CD4-positive, alpha-beta T cell treated with Interleukin-21 for 1 hour (primary cell): ENCODE data around the gene CHRNA9.
"Not testable (repeated sequence)": the region's sequence is repeated elsewhere in the genome, so short reads cannot be mapped to it uniquely, and the experiment has no call there.

Source experiments
- DNase-seq: peaks from one replicate; pipeline ENCODE4 v3.0.0-alpha.2; 2020

The CHRNA9 gene, protein sequence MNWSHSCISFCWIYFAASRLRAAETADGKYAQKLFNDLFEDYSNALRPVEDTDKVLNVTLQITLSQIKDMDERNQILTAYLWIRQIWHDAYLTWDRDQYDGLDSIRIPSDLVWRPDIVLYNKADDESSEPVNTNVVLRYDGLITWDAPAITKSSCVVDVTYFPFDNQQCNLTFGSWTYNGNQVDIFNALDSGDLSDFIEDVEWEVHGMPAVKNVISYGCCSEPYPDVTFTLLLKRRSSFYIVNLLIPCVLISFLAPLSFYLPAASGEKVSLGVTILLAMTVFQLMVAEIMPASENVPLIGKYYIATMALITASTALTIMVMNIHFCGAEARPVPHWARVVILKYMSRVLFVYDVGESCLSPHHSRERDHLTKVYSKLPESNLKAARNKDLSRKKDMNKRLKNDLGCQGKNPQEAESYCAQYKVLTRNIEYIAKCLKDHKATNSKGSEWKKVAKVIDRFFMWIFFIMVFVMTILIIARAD

DNA sequence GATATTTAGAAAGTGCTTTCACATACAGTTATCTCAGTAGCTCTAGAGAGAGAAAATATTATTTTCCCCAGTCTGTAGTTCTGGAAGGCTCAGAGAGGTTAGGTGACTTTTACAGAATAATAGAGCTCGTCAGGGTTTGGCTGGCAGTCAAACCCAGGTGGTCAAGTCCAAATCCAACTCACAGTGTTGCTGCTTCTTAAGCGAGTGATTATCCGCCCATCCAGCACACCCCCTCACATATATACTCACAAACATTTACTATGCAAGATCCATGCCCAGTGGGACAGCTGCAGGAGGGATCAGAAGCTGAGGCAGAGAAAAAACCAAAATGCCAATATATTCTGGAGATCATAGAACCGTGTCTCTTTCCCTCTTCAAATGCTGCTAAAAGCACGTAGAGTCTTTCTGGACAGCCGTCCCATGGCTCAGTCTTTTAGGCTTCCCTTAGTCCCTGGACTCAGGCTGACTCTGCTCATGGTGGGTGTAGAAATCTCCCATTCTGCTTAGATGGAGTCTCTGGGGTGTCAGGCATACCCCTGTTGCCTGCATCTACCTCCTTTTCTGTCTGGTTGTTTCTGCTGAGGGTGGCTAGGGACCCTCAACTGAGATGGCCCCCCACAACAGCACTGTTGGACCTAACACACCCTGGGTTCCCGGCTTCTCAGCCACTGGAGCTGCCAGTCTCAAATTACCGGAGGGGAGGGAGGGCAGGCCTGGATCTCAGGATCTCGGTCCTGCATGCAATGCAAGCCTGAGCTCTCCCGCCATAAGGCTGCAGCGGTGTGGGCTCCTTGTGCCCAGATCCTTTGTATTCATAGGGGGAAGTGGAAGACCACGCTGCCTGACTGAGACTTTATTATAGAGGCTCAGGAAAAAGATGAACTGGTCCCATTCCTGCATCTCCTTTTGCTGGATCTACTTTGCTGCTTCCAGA lies at the start of gene CHRNA9:
Gene CHRNA9 (plus strand): TSS at position 743 of the 934 bp plus-strand sequence. CDS start 135 bp downstream, at position 878.
- DNase-seq, result no peak

DNA sequence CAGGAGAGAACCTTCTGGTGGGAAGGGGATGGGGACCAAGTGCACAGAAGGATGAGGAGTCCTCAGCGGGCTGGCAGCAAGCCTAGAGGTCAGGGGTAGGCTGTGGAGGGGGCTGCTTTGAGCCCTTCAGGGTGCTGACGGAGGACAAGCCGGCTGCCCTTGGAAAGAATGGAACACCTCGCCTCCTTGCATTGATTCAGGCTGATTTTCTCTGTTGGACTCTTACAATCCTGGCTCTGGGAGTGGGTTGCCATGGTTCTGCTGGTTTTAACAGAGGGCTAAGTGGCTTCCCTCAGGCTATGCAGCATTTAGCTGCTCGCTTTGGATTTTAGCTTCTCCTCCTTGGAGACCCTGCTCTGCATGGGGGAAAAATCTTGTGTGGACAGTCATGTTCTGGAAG lies 49.4 kb upstream of the CHRNA9 start:
- no peak for DNase-seq

DNA sequence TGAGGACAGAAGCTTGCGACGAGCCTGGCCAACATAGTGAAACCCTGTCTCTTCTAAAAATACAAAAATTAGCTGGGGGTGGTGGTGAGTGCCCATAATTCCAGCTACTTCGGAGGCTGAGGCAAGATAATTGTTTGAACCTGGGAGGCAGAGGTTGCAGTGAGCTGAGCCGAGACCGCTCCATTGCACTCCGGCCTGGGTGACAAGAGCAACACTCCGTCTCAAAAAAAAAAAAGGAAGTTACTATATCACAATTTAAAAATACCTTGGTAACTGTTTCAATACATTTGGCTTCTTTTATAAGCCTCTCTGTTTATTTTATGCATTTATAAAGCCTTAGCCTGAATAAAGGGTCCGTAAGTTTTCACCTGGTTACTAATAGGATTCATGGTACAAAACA lies 46.6 kb upstream of the CHRNA9 start:
- no peak for DNase-seq

DNA sequence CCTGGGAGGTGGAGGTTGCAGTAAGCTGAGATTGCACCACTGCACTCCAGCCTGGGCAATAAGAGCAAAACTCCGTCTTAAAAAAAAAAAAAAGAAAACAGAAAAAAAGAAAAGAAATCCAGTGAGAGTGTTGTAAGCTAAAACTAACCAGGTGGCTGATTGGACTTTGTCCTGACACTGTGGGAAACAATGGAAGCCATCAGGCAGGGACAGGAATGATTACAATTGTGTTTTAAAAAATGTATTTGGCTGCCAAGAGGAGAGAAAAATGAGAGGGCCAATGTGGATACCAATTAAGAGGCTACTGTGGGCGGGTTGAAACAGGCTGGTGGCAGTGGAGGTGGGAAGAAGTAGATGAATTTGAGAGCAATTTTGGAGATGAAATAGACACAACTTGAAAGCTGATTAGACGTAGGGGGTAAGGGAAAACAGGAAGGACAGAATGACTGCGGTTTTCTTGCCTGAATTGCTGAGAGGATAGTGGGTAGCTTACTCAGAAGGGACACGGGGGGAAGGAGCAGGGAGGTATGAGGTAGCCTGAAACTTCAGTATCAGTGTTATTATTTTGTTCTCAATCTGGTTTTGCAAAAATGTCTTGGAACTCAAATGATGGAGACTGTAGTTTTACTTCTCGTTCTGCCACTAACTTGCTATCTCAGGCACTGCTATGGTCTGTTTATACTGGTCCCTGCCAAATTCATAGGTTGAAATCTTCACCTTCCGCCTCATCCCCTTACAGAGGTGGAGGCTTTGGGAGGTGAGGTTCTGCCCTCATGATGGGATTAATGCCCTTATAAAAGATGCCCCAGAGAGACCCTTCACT lies 45.6 kb upstream of the CHRNA9 start:
- DNase-seq, result peak; percentile 48

DNA sequence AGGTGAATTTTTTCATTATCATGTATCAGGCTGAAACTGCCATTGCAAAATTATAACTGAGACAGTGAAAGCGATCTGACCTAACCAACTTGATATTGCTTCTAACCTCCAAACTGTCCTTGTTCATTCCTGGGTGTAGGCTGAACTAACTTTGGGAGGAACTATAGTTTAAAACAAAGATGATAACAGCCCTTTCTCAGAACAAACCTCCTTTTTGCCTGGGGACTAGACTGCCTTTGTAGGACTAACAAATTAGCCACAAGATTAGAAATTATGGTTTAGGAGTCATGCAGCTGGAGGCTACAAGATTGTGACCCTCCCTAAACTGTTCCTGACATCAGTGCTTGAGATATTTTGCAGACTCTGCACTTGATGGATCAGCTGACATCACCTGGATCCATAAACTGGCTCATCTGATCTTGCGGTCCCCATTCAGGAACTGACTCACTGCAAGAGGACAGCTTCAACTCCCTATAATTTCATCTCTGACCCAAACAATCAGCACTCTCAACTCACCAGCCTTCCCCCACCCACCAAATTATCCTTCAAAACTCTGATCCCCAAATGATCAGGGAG lies 44.4 kb upstream of the CHRNA9 start:
- not testable (repeated sequence) for DNase-seq

DNA sequence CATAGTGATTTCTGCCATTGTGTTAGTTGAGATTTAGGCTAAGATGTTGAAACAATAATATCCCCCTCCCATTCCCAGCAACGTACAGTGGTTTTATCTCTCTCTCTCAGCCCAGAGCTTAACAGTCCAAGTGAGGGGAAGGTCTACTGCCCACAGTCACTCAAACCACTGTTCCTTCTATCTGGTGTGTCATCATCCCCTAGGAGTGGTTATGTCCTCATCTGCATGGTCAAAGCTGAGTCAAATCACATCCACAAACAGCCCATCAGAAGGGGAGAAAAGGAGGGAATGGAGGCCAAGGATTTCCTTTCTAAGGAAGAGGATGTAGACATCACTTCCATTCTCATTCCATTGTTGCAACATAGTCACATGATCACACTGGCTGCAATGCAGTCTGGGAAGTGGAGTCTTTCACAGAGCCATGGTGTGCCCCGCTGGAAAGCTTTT lies 42.8 kb upstream of the CHRNA9 start:
- DNase-seq, result no peak

DNA sequence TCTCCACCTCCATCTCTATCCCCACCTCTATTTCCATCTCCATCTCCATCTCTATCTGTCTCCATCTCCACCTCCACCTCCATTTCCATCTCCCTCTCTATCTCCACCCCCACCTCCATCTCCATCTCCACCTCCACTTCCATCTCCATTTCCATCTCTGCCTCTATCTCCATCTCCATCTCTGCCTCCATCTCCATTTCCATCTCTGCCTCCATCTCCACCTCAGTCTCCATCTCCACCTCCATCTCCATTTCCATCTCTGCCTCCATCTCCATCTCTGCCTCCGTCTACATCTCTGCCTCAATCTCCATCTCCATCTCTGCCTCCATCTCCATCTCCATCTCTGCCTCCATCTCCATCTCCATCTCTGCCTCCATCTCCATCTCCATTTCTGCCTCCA lies 40.8 kb upstream of the CHRNA9 start:
- no peak for DNase-seq

DNA sequence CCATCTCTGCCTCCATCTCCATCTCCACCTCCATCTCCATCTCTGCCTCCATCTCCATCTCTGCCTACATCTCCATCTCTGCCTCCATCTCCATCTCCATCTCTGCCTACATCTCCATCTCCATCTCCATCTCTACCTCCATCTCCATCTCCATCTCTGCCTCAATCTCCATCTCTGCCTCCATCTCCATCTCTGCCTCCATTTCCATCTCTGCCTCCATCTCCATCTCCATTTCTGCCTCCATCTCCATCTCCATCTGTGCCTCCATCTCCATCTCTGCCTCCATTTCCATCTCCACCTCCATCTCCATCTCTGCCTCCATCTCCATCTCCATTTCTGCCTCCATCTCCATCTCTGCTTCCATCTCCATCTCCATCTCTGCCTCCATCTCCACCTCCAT lies 40.1 kb upstream of the CHRNA9 start:
- DNase-seq, result not testable (repeated sequence)

DNA sequence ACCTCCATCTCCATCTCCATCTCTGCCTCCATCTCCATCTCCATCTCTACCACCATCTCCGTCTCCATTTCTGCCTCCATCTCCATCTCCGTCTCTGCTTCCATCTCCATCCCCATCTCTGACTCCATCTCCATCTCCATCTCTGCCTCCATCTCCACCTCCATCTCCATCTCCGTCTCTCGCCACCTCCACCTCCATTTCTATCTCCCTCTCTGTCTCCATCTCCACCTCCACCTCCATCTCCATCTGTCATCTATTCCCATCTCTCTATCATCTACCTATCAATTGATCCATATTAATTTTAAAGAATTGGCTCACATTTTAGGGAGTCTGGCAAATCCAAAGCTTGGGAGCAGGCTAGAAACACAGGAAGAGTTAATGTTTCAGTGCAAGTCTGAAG lies 39.6 kb upstream of the CHRNA9 start:
- DNase-seq, result no peak

DNA sequence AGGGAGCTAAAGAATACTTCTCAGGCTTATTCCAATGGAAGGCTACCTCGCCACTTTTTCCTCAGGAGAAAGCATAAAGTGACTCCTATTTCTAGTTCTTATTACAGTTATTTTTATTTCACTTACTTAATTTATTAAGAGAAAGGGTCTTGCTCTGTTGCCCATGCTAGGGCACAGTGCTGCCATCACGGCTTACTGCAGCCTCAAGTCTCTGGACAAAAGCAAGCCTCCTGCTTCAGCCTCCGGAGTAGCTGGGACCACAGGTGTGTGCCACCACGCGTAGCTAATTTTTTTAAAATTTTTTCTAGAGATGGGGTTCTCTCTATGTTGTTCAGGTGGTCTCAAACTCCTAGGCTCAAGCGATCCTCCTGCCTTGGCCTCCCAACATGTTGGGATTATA lies 36.0 kb upstream of the CHRNA9 start:
- no peak for DNase-seq

DNA sequence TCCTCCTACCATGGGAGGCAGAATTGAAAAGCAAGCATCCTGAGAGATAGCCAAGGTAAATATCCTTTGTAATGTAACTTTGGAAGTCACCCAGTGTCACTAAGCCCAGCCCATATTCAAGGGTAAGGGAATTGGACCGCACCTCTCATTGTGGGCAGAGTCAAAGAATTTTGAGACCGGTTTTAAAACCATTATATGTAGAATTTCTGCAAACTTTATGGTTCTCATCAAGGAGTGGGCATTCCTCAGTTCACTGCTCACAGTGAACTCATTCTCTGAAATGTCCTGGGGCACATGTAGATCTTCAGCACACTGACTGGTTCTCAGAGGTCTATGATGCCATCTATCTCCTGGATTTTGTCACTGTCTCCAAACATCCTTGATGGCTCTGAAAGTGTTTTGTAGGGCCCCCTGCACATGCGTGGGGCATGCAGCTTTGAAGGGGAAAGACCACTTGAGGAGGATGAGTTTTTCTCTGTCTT lies 35.3 kb upstream of the CHRNA9 start:
- DNase-seq, result no peak

DNA sequence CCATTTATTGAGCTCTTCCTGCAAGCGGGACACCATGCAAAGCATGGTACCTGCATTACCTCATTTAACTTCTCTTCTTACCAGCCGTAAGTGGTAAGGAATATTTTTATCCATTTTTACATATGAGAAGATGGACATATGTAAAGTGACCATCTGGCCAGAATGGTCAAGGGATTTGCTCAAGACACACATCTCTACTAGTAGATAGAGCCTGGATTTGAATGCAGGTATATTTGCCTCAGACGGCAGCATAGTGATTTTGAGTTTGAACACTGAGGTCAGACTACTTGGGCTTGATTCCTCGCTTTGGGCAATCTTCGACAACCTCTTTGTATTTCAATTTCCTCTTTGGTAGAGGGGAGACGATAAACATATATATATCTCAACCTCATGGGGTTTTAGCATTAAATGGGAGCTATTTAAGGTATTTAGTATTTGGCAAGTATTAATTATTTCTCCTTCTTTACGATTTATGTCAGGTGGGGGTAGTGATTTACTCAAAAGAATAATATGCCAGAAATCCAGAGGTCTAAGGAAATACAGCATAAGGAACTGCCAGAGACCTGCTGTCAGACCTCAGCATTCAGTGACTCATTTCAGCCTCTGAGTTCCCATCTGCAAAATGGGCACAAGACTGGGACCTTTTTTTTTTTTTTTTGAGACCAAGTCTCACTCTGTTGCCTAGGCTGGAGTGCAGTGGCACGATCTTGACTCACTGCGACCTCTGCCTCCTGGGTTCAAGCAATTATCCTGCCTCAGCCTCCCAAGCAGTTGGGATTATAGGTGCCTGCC lies 34.6 kb upstream of the CHRNA9 start:
- DNase-seq, result no peak

DNA sequence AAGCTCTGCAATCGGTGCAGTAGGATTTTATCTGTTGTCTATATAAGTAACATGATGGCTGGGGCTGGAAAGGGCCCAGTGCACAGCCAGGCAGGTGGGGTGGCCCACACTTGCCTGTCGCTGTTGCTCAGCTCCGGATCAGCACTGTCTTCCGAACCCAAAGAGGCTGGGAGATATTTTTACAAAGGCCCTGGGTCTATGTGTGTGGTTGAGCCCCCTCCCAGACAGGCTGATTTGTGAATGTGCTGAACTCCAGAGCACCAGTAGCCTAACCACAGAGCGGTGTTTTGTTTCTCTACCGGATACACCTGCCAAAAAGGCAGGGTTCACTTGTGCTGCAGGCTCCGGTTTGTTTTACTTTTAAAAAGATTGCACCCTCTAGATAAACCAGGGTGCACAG lies 33.5 kb upstream of the CHRNA9 start:
- peak; percentile 85 for DNase-seq

DNA sequence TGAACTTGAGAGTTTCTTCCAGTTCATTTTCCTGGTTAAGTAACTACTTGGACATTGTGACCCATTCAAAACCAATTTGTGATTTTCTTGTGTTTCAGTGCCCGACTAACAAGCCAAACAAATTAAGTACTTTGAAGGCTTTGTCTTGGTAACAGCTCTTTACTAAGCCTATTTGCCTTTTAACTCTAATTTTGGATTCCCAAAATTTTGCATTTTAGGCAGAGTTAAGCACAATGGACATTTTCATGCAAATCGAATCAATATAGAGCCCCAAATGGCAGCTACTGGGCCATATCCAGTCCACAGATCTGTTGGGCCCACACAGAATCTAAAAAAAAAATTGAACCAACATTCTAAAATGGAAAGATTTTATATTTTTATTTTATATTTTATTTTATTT lies 31.4 kb upstream of the CHRNA9 start:
- no peak for DNase-seq

DNA sequence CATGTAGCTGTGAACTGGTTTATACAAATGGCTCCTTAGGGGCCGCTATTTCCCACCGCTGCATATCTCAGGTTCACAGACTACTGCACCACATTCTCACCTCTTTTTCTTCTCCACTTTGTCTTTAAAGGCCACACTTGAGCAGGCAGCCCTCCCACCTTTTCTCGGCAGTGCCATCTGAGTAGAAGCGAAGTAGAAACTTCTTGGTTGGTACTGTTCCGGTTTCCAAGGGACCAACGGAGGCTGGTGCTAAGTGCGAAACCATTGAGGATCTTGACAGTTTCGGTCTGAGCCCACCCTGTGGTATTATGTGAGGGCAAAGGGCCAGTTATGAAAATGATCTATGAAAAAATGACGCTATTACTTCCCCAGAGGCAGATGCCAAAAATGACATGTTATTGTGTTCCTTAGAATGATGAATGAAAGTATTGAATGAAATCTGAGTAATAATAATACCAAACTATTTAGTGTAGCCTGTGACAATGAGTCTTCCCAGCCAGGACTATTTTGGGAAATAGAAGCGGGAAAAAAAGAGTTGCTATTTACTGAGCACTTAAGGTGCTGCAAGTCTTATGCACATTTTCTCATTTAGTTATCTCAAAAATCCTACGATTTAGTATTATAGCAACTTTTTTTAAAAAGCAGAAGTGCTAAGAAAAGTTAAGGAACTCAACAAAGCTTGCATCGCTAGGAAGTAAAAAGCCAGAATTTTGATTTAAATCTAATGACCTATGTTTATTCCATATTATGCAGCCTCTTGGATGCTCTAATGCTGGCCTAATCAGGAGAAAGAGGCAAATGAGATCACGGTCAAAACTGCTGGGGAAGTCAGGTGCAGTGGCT lies 29.6 kb upstream of the CHRNA9 start:
- DNase-seq, result peak; percentile 63

DNA sequence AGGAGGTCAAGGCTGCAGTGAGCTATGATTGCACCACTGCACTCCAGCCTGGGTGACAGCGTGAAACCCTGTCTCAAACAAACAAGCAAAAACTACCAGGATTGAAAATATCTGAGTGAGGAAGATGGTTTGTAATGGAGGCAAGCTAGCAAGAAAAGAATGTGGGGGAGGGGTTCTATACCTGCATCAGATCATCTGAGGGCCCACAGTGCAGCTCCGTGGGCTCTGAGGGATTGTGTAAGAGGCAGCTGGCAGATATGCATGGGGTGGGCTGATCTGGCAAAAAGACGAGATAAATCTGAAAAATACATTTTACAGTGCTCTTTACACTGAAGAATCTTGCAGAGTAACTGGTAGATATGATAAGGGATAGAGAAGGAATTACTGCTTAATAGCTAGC lies 28.9 kb upstream of the CHRNA9 start:
- DNase-seq, result no peak

DNA sequence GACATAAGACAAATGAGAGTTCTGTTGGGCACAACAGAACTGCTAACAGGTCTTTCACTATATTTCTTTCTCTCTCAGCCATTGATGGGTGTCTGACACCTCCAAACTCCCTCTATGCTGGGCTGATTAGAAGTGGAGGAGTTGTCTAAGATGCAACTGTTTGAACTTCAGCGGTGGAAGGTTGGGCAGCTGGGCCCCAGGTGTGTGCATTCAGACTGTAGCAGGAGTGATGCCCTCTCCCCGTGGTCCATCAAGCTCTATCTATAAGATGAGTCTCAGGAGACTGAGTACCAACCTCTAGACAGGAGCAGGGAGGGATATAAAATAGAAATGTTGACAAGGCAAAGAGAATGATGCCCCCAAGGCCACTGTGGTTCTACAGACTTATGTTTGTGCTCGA lies 28.2 kb upstream of the CHRNA9 start:
- DNase-seq, result no peak

DNA sequence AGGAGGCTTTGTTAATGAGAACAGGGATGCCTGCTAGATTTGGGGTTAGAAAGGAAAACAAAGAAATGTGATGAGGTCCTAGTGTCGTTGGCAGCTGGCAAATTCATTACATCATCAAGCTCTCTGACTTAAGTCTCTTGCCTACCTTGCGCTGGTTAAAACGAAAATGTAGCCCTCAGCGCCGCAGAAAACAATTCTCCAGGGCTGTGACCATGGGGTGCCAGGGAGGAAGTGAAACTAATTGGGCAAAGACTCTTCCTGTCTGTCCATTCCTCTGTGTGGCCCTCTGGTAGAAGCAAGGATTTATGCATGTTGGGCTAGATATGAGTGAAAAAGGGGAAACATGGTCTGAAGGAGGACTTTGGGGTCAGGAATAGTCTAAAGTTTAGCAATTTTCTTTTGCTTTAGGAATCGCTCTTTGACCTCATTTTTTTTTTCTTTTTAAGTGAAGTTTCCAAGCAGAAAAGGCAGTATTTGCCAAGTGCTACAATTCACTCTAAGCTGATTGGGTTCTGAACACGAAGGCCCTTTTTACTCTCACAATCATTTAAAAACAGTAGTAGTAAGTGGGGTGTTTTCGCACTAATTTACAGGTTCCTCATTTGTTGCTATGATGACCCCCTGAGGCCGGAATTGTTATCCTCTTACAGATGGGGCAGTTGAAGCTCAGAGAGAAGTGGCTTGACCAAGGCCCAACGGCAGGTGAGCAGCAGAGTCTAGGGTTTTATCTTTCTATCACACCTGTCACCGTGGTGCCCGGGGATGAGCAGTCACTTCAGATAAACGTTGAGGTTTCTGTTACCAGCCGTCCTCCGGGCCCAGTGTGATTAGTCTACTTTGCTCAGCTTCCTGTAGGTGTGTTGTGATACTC lies 27.3 kb upstream of the CHRNA9 start:
- DNase-seq, result peak; percentile 82

DNA sequence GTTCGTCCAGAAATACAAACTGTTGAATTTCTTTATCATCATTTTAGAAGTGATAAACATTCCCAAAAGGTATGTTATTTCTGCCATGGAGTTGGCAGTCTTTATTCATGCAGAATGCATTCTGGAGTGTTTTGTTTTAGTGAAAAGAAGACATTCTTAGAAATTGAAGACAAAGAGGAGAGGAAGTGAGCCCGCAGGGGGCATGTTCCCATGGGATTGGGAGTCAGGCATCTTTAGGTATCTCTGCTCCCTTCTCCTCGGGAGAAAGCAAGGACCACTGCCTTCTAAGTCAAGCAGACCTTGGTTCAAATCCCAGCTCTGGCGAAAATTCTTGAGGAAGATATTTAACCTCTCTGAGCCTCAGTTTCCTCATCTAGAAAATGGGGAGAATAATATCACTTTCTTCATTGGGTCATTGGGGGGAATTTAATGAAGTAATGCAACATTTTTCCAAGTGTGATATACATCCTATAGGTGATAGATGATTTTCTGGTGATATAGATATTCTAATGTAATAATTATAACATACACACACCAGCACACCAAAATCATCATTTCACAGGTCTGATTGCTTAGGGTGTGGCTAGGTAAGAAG lies 26.5 kb upstream of the CHRNA9 start:
- DNase-seq, result no peak
